Stimulated activated CD8-positive, alpha-beta memory T cell treated with anti-CD3 and anti-CD28 coated beads, Interleukin-12 subunit alpha, Interleukin-12 subunit beta, amount 100 ng/mL, for 4 hours (primary cell): ENCODE measurements around the gene CMSS1.
"Not testable (repeated sequence)": the region's sequence is repeated elsewhere in the genome, so short reads cannot be mapped to it uniquely, and the experiment has no call there.

Experiments
- DNase-seq: peaks from one replicate; pipeline ENCODE4 v3.0.0-alpha.2; 2020; ENCODE audit warnings: low read depth

CMSS1 gene

GRCh38 chr3:99818818-99819217, 1.2 kb downstream of the CMSS1 start:
- no peak for DNase-seq

DNA sequence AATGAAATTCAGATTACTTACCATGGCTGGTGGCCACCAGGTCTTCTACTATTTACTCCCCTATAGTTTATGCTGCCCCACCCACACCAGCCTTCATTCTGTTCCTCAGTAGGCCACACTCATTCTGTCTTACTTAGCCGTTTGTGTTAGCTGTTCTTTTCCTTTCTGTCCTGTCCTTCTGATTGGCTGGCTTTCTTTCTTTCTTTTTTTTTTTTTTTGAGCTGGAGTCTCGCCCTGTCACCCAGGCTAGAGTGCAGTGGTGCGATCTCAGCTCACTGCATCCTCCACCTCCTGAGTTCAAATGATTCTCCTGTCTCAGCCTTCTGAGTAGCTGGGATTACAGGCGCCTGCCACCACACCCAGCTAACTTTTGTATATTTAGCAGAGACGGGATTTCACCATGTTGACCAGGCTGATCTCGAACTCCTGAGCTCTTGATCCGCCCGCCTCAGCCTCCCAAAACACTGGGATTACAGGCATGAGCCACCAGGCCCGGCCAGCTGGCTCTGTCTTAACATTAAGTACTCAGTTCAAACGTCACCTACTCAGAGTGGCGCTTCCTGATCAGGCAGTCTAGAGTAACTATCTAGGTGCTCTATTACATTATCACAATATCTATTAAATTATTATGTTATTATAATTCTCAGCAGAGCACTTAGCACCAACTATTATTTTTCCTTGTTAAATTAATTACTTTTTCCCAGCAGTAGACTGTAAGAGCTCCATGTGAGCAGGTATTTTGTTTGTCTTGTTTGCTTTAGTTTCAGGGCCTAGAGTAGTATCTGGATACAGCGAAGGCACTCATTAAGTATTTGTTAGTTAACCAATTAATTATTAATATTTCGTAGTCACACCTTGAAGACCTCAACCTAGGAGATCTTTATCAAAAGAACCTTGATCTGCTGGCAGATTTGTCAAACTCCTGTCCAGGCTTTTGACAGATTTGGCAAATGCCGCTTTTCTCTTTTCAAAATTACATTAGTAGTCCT, 6.4 kb downstream of the CMSS1 start:
- DNase-seq: no peak

DNA sequence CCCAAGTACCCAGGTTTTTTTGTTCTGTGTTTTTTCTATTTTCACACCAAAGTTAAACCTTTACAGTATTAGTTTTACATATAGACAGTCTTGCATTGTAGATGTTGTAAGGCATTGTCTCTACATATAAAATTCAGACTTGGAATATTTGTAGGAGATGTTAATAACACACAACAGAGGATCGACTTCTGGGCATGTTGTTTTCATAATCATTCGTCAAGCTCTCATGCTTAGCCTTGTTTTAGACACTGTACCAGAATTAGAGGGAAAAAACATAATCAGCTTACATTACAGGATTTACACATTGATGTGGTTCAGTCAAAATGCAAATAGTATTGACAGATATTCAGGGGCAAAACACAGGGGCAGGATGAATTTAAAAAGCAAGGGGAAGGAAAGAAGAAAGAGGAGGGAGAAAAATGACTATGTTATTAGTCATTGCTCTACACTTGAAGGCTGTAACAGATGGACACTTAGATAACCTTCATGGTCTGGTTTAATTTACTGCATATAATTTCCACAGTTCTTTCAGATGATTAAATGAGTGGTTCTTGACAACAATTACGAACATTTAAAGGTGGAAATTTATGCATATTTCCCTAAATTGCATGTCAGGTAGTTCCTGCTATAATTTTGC, 7.5 kb downstream of the CMSS1 start:
- DNase-seq: no peak

- DNase-seq: no peak
Measured at GRCh38 chr3:99829844-99830243, 12.2 kb downstream of the CMSS1 start.

DNA sequence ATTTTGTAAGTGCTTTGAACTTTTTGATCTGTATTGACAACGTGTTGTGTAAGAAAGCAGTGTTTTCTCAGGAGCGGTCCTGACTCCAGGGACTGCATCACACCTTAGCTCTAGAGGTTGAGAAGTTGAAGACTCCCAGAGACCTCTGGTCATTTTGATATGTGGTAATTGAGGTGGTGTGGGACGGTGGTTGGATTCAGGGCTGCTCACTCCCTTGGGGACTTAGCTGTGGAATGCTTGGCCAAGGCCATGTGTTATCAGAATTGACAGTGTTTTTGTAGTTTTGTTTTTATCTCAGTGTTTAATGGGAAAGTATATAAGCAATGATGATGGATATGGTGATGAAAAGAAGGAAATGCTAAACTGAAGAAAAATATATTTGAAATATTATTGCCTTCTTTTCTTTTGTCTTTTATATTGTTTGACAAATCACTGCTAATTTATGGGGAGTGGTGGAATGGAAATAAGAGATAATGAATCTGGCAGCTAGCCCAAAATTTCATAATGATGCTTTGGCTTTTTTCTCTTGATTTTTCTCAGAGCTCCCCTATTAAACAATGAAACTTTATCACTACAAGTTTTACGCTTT, 16.0 kb downstream of the CMSS1 start:
- DNase-seq: no peak

GRCh38 chr3:99834211-99834957, 16.7 kb downstream of the CMSS1 start:
- no peak for DNase-seq

DNA sequence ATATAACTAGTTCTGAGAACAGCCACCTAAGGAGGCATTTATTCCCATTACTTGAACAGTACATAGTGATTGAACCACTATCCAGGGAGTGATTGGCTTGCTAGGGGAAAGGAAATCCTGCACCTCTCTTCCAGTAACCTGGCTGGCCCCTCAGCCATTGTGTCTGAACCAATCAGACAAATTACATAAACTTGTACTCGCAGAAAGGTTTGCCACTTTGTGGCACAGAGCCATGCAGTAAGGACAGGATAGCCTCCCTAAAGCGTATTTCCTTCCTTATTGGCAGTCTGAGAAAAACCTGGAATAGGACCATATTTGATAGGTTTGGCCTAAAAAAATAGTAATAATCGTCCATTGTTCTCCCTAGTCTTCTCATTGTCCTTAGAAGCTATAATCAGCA, 19.0 kb downstream of the CMSS1 start:
- DNase-seq: no peak

GRCh38 chr3:99837715-99838114, 20.1 kb downstream of the CMSS1 start:
- DNase-seq: no peak

DNA sequence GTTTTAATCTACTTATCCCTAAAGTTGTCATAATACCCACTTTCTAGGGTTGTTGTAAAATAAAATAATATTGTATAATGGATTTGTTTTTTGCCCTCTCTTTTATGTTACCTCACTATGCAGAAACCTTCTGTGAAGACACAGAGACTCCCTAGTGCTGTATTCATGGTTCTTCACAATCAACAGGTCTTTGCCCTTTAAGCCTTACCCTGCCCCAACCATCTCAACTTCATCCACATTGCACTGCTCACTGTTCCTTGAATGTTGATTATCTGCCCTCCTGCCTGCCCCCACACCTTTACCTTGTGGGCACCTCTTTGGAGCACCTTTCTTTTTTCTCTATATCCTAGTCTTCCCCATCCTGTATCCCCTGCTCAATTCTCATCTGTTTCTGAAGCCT, 21.1 kb downstream of the CMSS1 start:
- DNase-seq: no peak

DNA sequence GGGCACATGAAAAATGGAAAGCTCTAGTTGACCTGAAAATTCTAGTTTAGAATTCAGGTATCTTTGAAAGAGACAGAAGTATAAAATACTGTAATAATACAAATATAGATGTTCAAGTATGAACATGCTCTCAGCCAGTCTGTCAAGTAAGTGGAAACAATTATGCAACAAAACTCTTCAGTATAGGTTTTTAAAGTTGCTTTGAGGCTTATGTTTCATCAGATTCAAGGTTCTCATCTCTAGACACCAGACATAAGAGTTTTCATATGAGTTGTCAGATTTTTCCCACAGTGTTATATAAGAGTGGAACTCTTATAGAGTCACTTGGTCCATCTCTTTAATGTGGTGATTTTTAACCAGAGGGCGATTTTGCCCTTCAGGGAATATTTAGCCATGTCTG, 22.0 kb downstream of the CMSS1 start:
- no peak for DNase-seq

- DNase-seq: not testable (repeated sequence)
Measured at GRCh38 chr3:99841949-99842348, 24.3 kb downstream of the CMSS1 start.

- DNase-seq: no peak
Measured at GRCh38 chr3:99842826-99843589, 25.3 kb downstream of the CMSS1 start.

GRCh38 chr3:99843590-99844258, 26.1 kb downstream of the CMSS1 start:
- DNase-seq: no peak

GRCh38 chr3:99845331-99845730, 27.7 kb downstream of the CMSS1 start:
- no peak for DNase-seq

GRCh38 chr3:99845999-99846398, 28.3 kb downstream of the CMSS1 start:
- no peak for DNase-seq

DNA sequence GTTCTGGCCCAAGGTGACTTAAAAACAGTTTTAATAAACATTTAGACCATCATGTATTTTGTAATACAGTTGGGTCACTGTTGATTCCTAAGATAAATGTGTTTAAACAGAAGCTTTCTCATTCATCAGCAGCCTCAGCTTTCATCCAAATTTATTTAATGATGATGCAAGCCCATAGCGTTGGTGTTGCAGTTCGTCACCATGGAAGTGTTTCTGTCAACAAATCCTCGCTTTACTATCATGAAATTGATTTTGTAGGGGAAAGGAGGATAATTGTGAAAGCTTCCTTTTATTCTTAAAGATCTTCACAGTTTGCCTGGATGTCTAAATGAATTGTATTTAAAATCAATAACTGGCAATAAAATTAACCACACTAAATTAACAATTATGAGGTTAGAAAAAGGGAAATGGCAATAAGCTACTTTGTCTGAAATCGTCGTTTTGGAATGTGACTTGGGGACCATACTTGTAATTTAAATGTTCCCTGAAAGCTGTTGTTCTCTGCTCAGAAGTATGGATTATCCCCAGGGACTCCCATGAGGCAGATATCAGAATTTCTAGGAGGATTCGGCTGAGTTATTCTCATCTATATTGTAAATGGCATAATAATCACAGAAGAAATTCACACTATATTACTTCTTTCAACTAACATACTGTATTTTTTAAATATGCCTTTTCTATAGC, 29.0 kb downstream of the CMSS1 start:
- no peak for DNase-seq

GRCh38 chr3:99848433-99848832, 30.8 kb downstream of the CMSS1 start:
- no peak for DNase-seq

DNA sequence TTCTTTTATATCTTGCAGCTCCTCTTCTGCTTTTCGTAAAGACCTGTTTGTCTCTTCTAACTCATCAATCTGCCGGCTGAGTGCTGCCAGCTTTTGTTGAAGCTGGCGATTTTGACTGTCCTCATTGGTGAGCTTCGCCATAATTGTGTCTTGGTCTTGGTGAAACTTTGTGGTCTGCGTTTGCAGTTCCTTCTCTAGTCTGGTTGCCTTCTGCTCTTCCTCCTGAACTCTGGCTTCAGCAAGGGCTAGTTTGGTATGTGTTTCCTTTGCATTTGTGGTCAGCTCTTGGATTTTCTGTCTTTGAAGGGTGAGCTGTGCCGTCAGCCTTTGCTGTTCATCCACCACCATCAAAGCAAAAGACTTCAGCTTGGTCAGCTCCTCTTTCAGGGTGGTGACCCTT, 32.9 kb downstream of the CMSS1 start:
- no peak for DNase-seq

- DNase-seq: no peak
Measured at GRCh38 chr3:99851955-99852354, 34.3 kb downstream of the CMSS1 start.

- DNase-seq: no peak
Measured at GRCh38 chr3:99852851-99853250, 35.2 kb downstream of the CMSS1 start.
